ENCODE results near the gene FOXG1.

The FOXG1 gene

DNA sequence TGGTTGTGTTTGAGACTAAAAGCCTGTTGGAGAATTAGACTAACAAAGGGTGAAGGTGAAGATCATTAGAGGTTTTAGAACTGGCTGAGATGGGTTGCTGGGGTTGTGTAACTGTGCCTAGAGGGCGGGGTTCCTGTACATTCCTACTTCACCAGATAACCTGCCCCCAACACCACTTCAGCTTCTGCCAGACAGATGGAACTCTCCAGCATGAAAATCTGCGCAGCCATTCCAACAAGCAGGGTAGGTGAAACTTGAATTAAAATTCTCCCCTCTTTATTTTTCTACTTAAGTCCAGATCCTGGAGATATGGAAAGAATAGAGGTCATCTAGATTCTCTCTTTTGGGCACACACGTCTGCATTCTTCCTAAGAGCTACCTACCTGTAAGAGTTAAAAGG lies 6.0 kb downstream of the FOXG1 start:
- no peak overlapping the region for H3K4me3 ChIP-seq (ENCODE audit: low read length)
- DNase-seq (ENCODE audit: low read depth): no peak
- TF ChIP-seq, protein P1, sequence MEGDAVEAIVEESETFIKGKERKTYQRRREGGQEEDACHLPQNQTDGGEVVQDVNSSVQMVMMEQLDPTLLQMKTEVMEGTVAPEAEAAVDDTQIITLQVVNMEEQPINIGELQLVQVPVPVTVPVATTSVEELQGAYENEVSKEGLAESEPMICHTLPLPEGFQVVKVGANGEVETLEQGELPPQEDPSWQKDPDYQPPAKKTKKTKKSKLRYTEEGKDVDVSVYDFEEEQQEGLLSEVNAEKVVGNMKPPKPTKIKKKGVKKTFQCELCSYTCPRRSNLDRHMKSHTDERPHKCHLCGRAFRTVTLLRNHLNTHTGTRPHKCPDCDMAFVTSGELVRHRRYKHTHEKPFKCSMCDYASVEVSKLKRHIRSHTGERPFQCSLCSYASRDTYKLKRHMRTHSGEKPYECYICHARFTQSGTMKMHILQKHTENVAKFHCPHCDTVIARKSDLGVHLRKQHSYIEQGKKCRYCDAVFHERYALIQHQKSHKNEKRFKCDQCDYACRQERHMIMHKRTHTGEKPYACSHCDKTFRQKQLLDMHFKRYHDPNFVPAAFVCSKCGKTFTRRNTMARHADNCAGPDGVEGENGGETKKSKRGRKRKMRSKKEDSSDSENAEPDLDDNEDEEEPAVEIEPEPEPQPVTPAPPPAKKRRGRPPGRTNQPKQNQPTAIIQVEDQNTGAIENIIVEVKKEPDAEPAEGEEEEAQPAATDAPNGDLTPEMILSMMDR (conservative IDR thresholded peaks at IDR 0.05; ENCODE audit: low read length): no peak

DNA sequence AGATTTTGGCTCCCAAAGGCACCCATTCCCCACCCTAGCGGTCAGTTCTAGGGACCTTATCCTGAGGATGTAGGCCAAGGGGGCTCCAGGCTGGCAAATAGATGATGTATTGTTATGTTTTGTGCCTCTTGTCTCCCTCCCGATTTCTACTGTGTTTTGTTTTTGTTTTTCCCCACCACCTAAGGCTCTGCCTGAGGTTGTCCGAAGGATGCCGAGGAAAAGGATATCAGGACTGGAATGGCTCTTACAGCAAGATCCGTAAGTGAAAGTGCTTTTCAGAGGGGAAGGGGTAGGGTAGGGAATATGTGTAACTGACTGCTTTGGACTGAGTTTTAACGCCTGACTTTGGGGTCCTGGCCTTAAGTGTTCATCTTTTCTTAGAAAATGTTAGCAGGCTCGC lies 6.6 kb downstream of the FOXG1 start:
- TF ChIP-seq, protein P1 (conservative IDR thresholded peaks at IDR 0.05; ENCODE audit: low read length): no peak
- DNase-seq (ENCODE audit: low read depth): no peak
- peak overlapping the region; percentile 25 for H3K4me3 ChIP-seq (ENCODE audit: low read length)

DNA sequence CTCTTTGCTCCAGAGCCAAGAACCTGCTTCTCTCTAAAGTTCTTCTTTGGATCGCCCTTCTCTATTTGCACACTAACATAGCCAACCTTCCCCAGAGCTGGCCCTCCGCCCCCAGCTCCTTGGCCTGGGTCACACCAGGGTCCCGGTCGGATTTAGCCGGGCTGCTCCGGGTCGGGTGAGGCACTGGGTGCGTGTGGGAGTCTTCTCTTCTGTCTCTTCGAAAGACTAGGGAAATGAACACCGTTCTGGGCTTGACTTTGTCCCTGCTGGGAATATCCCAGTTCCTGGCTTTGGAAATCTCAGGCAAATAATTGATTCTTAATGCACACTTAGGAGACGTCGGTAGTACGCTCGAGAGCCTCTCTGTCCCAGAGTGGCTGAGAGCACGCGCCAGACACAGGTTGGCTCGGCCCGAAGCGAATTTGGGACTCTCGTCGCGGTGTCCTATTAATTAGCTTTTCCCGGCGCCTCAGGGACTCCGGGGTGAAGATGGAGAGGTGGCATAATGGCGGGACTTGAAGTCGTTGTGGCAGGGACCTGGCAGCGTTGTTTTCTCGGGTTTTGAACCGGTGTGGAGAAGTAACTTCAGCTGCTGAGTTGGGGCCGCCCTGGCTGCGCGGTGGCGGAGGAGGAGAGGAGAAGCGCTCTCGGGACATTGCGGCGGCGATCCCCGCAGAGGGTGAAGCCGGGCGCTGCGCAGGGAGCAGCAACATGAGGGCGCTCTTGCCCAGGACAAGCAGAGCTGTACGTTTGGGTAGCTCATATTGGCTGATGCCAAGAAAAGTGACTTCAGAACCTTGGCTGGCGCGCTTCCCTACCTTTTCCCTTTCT lies 7.5 kb downstream of the FOXG1 start:
- TF ChIP-seq, protein P1 (conservative IDR thresholded peaks at IDR 0.05; ENCODE audit: low read length): peak; percentile 47
- peak overlapping the region; percentile 23 for H3K4me3 ChIP-seq (ENCODE audit: low read length)
- peak; percentile 40 for DNase-seq (ENCODE audit: low read depth)

DNA sequence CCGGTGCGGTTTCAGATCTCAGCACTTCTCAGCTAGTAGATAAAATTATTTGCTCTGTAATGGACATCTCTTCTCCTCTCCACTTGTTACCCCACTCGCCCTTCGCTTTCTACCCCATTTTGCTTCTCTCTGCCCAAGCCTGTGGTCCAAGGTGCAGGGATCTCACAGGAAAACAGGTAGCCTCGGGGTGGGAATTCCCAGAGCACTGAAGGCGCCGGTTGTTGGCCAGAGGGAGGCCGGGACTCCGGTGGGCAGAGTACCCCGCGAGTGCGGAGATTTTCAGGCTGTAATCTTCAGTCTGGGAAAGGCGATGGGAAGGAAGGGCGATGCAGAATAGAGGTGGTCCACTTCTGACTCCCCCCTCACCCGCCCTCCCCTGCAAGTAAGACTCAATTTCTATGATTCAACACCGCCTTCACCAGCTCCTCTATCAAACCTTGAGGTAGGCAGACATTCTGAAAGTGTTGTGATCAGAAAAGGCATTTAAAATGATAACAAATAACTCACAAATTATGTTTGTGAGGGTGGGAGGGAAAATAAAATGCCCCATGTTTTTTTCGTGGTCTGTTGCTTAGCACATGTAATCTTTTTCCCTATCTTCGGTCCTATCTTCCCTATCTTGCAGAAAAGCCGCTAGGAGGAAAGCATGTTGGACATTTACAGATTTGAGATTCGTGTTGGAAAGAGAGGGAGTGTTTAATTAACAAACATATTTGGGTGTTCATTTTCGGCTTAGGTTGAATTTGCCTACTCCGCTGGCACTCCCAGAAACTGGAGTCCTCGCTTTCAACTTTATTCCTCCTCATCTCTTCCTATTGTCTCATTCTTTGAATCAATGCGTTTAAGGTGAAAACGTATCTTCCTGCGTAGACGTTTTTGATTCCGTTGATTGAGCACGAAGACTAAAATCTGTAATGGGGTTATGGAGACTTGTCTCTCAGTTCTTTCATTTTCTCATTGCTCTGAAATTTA lies 8.5 kb downstream of the FOXG1 start:
- peak overlapping the region; percentile 7; the same call in 1 of the 2 replicates for H3K4me3 ChIP-seq (ENCODE audit: low read length)
- TF ChIP-seq, protein P1 (conservative IDR thresholded peaks at IDR 0.05; ENCODE audit: low read length): no peak
- DNase-seq (ENCODE audit: low read depth): no peak

DNA sequence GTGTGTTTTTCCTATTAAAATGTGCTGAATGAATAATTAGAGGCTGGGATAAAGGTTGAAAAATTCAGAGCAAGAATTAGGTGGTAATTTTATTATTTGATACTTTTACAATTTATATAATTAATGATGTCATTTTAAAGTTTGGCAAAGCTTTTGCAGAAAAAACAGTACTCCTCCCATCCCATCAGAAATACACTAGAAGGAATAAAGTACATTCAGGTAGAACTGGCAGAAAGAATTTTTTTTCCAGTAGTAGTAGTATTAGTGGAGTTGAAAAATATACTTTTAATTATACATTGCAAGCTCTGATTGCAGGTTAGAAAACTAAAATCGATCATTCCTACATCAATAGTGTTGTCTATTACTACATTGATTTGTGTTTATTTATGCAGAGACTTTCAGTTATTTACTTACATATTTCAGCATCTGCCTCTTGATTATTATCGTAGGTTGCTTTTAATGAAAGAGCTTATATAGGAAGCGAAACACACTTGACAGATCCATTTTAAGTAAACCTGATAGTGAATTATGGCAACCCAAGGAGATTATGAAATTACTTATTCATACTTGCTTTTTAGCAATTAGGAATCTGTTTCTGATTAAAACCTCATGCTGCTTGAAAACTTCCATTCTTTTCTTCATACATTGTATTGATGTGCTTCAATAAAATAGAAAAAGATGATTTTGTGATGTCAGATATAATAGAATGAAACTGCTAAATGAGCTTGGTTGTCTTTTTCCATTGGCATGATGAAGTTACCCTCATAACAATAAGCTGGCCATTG lies 10.1 kb downstream of the FOXG1 start:
- no peak for DNase-seq (ENCODE audit: low read depth)
- H3K4me3 ChIP-seq (ENCODE audit: low read length): no peak overlapping the region
- TF ChIP-seq, protein P1 (conservative IDR thresholded peaks at IDR 0.05; ENCODE audit: low read length): no peak

DNA sequence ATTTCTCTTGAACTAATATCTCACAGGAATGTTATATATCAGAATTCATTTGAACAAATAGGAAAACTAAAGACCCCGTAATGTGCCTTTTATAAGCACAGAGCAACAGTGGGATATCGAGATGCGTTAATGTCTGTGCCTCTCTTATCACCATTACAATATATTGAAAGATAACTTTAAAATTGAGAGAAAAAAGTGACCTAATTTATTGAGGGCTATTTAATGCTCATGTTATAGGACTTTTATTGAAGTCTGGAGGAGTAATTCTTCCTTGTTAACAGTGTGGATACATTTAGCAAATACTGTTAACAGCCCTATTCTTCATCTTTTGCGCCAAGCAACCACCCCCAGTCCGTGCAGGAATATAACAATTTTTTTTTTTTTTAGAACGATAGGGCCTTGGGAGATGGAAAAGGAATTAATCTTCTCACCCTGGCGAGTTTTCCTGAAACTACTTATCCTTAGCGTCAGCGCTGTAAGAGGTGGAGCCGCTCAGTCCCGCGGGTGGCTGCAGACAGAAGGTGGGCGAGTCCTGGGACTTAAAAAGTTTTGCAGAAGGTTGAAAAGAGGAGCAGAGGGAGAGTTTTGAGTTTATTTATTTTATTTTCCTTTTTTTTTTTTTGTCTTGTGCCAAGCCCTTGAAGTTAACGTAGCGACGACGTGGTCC lies 11.0 kb downstream of the FOXG1 start:
- no peak overlapping the region for H3K4me3 ChIP-seq (ENCODE audit: low read length)
- no peak for DNase-seq (ENCODE audit: low read depth)
- TF ChIP-seq, protein P1 (conservative IDR thresholded peaks at IDR 0.05; ENCODE audit: low read length): no peak

All from AG10803 (cell line).